HG03280 (cell line): ENCODE results near the gene CYP46A1.
"Not testable (repeated sequence)": the region's sequence is repeated elsewhere in the genome, so short reads cannot be mapped to it uniquely, and the experiment has no call there.

ENCODE experiments used
- ATAC-seq: cut with Tn5 transposase; IDR thresholded peaks from one replicate; pipeline ENCODE4 v1.9.1; 2021; ENCODE audit warnings: mild to moderate bottlenecking, moderate library complexity; ENCODE audit not compliant: unreplicated experiment

CYP46A1 gene

GRCh38 chr14:99656171-99656570, 27.9 kb upstream of the CYP46A1 start:
- ATAC-seq, result no peak

GRCh38 chr14:99657645-99658155, 26.4 kb upstream of the CYP46A1 start:
- ATAC-seq, result no peak

GRCh38 chr14:99658218-99658845, 25.8 kb upstream of the CYP46A1 start:
- no peak for ATAC-seq

- ATAC-seq, result no peak
Observed at GRCh38 chr14:99659333-99659741, 24.8 kb upstream of the CYP46A1 start.

- no peak for ATAC-seq
Observed at GRCh38 chr14:99660006-99660566, 24.0 kb upstream of the CYP46A1 start.

- ATAC-seq, result no peak
Observed at GRCh38 chr14:99660794-99661193, 23.3 kb upstream of the CYP46A1 start.

GRCh38 chr14:99661206-99661605, 22.9 kb upstream of the CYP46A1 start:
- not testable (repeated sequence) for ATAC-seq

- no peak for ATAC-seq
Observed at GRCh38 chr14:99662846-99663245, 21.3 kb upstream of the CYP46A1 start.

- no peak for ATAC-seq
Observed at GRCh38 chr14:99663386-99664057, 20.6 kb upstream of the CYP46A1 start.

- ATAC-seq, result no peak
Observed at GRCh38 chr14:99664058-99664936, 19.8 kb upstream of the CYP46A1 start.

- ATAC-seq, result no peak
Observed at GRCh38 chr14:99664937-99665273, 19.2 kb upstream of the CYP46A1 start.

- no peak for ATAC-seq
Observed at GRCh38 chr14:99666533-99666932, 17.6 kb upstream of the CYP46A1 start.

- no peak for ATAC-seq
Observed at GRCh38 chr14:99667045-99667444, 17.1 kb upstream of the CYP46A1 start.

- ATAC-seq, result no peak
Observed at GRCh38 chr14:99667821-99668220, 16.3 kb upstream of the CYP46A1 start.

GRCh38 chr14:99668307-99669295, 15.5 kb upstream of the CYP46A1 start:
- no peak for ATAC-seq

- no peak for ATAC-seq
Observed at GRCh38 chr14:99670361-99671234, 13.5 kb upstream of the CYP46A1 start.

GRCh38 chr14:99671235-99672224, 12.6 kb upstream of the CYP46A1 start:
- ATAC-seq, result no peak
